MM.1S (cell line): ENCODE results near the gene CTNNBIP1.

Experiments
- DNase-seq: peaks from one replicate; pipeline ENCODE4 v3.0.0-alpha.2; 2015
- H2AFZ ChIP-seq: fragments of 300-600 bp; sonication (generic); 2 replicates; pipeline ENCODE4 v1.6.0; 2016; ENCODE audit warnings: antibody characterized with exemption, low read length
- H3F3A ChIP-seq: fragments of 300-600 bp; sonication (generic); 2 replicates; pipeline ENCODE4 v1.6.1; 2016; ENCODE audit warnings: mild to moderate bottlenecking, antibody characterized with exemption, low read length, moderate library complexity, mixed read lengths; ENCODE audit not compliant: insufficient read depth
- H3K27ac ChIP-seq: fragments of 300-600 bp; sonication (generic); 2 replicates; pipeline ENCODE4 v1.5.1; 2016; ENCODE audit warnings: mild to moderate bottlenecking, low read length
- H3K27me3 ChIP-seq: fragments of 300-600 bp; sonication (generic); replicated peaks from 2 replicates; pipeline ENCODE4 v1.6.0; 2016; ENCODE audit warnings: low read length; ENCODE audit not compliant: insufficient read depth
- H3K36me3 ChIP-seq: fragments of 300-600 bp; sonication (generic); replicated peaks from 2 replicates; pipeline ENCODE4 v1.6.1; 2016; ENCODE audit warnings: mild to moderate bottlenecking, low read length, mixed read lengths; ENCODE audit not compliant: insufficient read depth
- H3K4me1 ChIP-seq: fragments of 300-600 bp; sonication (generic); 2 replicates; pipeline ENCODE4 v1.6.1; 2016; ENCODE audit warnings: low read length, mixed read lengths
- H3K4me2 ChIP-seq: fragments of 300-600 bp; sonication (generic); 2 replicates; pipeline ENCODE4 v1.6.0; 2016; ENCODE audit warnings: low read depth, low read length
- H3K4me3 ChIP-seq: fragments of 300-600 bp; sonication (generic); 2 replicates; pipeline ENCODE4 v1.5.1; 2016; ENCODE audit warnings: low read length, mixed read lengths
- H3K79me2 ChIP-seq: fragments of 300-600 bp; sonication (generic); 2 replicates; pipeline ENCODE4 v1.6.1; 2016; ENCODE audit warnings: mixed run types, low read length, mixed read lengths
- H3K9ac ChIP-seq: fragments of 300-600 bp; sonication (generic); 2 replicates; pipeline ENCODE4 v1.6.1; 2016; ENCODE audit warnings: low read length, mixed read lengths
- H3K9me2 ChIP-seq: fragments of 300-600 bp; sonication (generic); replicated peaks from 2 replicates; pipeline ENCODE4 v1.6.1; 2016; ENCODE audit warnings: mild to moderate bottlenecking, low read length, mixed read lengths; ENCODE audit not compliant: insufficient read depth
- H3K9me3 ChIP-seq: fragments of 300-600 bp; sonication (generic); replicated peaks from 2 replicates; pipeline ENCODE4 v1.6.1; 2016; ENCODE audit warnings: mild to moderate bottlenecking, low read length, mixed read lengths; ENCODE audit not compliant: insufficient read depth
- H4K20me1 ChIP-seq: fragments of 300-600 bp; sonication (generic); 2 replicates; pipeline ENCODE4 v1.6.1; 2016; ENCODE audit warnings: mild to moderate bottlenecking, low read length, moderate library complexity, mixed read lengths; ENCODE audit not compliant: insufficient read depth
- CTCF ChIP-seq: fragments of 300-600 bp; sonication (generic); IDR thresholded peaks from 2 replicates; pipeline ENCODE4 v1.5.1; 2016; ENCODE audit warnings: antibody characterized with exemption, low read length, mixed read lengths
- EZH2 ChIP-seq: fragments of 300-600 bp; sonication (generic); optimal IDR thresholded peaks from 2 replicates; pipeline ENCODE3; 2017; ENCODE audit warnings: low read depth, mild to moderate bottlenecking, antibody characterized with exemption, low read length, mixed read lengths
- EZH2phosphoT487 ChIP-seq: fragments of 300-600 bp; sonication (generic); IDR thresholded peaks from 2 replicates; pipeline ENCODE4 v1.6.1; 2018; ENCODE audit warnings: antibody characterized with exemption, low read length

Gene CTNNBIP1

GRCh38 chr1:9845914-9846313 lies 64.2 kb downstream of the CTNNBIP1 start:
- Histone ChIP-seq H3K79me2 (no peaks in the 10 kb centered on the region), H3K27ac (no peak overlapping the region), H3K9ac (no peak overlapping the region), H2AFZ (no peak overlapping the region), H3K9me3 (no peaks in the 10 kb centered on the region), H3K4me3 (no peak overlapping the region), H3K9me2 (no peaks in the 10 kb centered on the region), H3K27me3 (no peaks in the 10 kb centered on the region), H3K4me1 (no peaks in the 10 kb centered on the region), H4K20me1 (no peaks in the 10 kb centered on the region), H3F3A (no peaks in the 10 kb centered on the region), H3K36me3 (no peaks in the 10 kb centered on the region), H3K4me2 (no peak overlapping the region)
- TF ChIP-seq EZH2 (no peak), CTCF (no peak), EZH2phosphoT487 (no peak)
- DNase-seq, result no peak

GRCh38 chr1:9844756-9845155 lies 65.3 kb downstream of the CTNNBIP1 start:
- no peak overlapping the region for H2AFZ ChIP-seq
- H3K27me3 ChIP-seq, result no peaks in the 10 kb centered on the region
- no peak overlapping the region for H3K9ac ChIP-seq
- no peaks in the 10 kb centered on the region for H3K36me3 ChIP-seq
- H3K9me3 ChIP-seq, result no peaks in the 10 kb centered on the region
- no peak for DNase-seq
- H3F3A ChIP-seq, result no peaks in the 10 kb centered on the region
- H3K9me2 ChIP-seq, result no peaks in the 10 kb centered on the region
- TF ChIP-seq CTCF, result no peak
- no peak for TF ChIP-seq EZH2phosphoT487
- TF ChIP-seq EZH2, result no peak
- H4K20me1 ChIP-seq, result no peaks in the 10 kb centered on the region
- H3K4me3 ChIP-seq, result no peak overlapping the region
- H3K27ac ChIP-seq, result no peak overlapping the region
- H3K4me1 ChIP-seq, result no peaks in the 10 kb centered on the region
- H3K4me2 ChIP-seq, result no peak overlapping the region
- H3K79me2 ChIP-seq, result no peaks in the 10 kb centered on the region

- H3F3A ChIP-seq, result no peaks in the 10 kb centered on the region
- H3K9ac ChIP-seq, result no peak overlapping the region
- H3K79me2 ChIP-seq, result no peaks in the 10 kb centered on the region
- no peaks in the 10 kb centered on the region for H3K36me3 ChIP-seq
- no peaks in the 10 kb centered on the region for H4K20me1 ChIP-seq
- no peaks in the 10 kb centered on the region for H3K9me2 ChIP-seq
- H3K4me2 ChIP-seq, result no peak overlapping the region
- no peaks in the 10 kb centered on the region for H3K4me1 ChIP-seq
- DNase-seq, result no peak
- no peaks in the 10 kb centered on the region for H3K9me3 ChIP-seq
- TF ChIP-seq CTCF, result no peak
- no peak for TF ChIP-seq EZH2phosphoT487
- no peak for TF ChIP-seq EZH2
- no peak overlapping the region for H2AFZ ChIP-seq
- H3K4me3 ChIP-seq, result no peak overlapping the region
- no peaks in the 10 kb centered on the region for H3K27me3 ChIP-seq
- no peak overlapping the region for H3K27ac ChIP-seq
These were observed 66.0 kb downstream of the CTNNBIP1 start for GRCh38 chr1:9844106-9844505.
